GM10847 (cell line): ENCODE data around the gene PTRH2.

Source experiments
- POLR2A ChIP-seq: IDR thresholded peaks from 2 replicates; pipeline ENCODE4 v1.6.1; 2011; ENCODE audit not compliant: insufficient read length; ENCODE audit errors: extremely low read depth

Gene PTRH2

GRCh38 chr17:59652119-59652518, 55.1 kb downstream of the PTRH2 start:
- no peak for TF ChIP-seq POLR2A

- TF ChIP-seq POLR2A = no peak
Measured at GRCh38 chr17:59651346-59651745, 55.9 kb downstream of the PTRH2 start.

GRCh38 chr17:59650642-59651041, 56.6 kb downstream of the PTRH2 start:
- no peak for TF ChIP-seq POLR2A

GRCh38 chr17:59649886-59650285, 57.3 kb downstream of the PTRH2 start:
- no peak for TF ChIP-seq POLR2A
